Stimulated activated CD4-positive, alpha-beta T cell treated with anti-CD3 and anti-CD28 coated beads, Interleukin-4, amount 100 ng/mL, for 48 hours (primary cell): ENCODE results near the gene KIF17.
A peak's percentile ranks its signal among the peaks of the same experiment; 100 is the strongest.

Experiments
- DNase-seq, 2 donors: peaks; one replicate each; pipeline ENCODE4 v3.0.0-alpha.2; 2020; ENCODE audit warnings: low read depth in 2 of 2

KIF17 gene

GRCh38 chr1:20710469-20711284, 7.1 kb downstream of the KIF17 start:
- DNase-seq: no peak

DNA sequence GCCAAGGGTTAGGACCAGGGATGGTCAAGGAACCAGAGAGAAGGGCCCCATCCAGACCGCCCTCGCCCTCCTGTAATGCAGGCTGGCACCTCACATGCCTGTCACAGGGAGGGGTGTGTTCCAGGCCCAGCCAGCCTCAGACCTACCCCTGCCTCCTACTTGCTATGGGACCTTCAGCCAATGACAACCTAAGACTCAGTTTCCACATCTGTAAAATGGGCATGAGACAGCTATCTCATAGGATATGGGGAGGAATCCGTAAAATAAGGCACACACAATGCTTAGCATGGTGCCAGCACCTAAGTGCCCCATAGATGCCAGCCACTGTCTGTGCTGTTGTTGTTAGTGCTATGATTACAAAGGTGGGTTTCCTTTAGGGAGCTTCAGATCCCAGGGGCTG, 7.9 kb downstream of the KIF17 start:
- DNase-seq: no peak

GRCh38 chr1:20708891-20709290, 8.9 kb downstream of the KIF17 start:
- no peak for DNase-seq

DNA sequence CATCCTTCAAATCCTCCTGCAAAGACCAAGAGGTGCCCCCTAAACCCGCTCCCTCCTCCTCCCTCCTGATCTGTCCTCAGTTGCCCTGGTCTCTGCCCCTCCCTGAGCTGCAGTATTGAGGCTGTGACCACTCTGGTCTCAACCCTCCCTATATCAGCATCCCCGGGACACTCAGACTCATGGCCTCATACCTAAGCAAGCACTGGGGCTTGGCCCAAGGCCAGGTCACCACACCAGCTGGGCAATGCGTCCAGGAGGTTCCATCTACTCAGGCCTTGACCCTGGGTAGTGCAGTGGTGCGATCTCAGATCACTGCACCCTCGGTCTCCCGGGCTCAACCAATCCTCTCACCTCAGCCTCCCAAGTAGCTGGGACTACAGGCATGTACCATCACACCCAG, 9.8 kb downstream of the KIF17 start:
- DNase-seq: no peak

DNA sequence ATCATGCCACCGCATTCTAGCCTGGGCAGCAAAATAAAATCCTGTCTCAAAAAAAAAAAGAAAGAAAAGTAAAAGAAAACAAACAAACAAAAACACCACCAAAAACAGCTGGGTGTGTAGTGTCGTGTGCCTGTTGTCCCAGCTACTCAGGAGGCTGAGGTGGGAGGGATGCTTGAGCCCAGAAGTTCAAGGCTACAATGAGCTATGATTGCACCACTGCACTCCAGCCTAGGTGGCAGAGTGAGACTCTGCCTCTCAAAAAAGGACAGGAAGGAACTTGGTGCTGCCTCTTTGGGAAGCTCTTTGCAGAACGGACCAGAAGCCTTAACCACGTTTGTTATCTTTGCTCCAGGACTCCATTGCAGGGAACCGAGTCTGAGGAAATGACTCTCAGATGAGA, 11.0 kb downstream of the KIF17 start:
- no peak for DNase-seq

DNA sequence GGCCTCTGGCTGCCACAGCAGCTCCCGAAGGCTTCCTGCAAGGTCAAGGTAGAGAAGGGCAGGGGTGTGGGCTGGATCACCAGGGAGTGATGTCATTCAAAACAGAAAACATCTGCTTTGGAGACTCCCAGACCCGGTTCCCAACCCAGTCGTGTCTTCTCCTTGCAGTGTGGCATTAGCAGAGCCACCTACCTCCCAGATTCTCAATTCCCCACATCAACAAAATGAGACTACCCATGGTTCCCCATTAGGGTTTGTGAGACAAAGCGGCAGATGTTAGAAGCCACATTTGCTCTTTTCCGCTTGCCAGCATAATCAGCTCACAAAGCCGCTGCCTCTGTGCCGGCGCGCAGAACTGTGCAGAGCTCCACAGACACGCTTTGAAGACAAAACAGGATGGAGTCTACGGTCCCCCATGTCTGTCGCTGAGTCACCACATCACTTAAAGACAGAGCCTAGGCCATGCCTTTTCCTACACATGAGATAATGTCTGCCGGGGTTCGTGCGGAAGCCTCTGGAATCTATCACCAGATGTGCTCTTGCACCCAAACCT, 12.5 kb downstream of the KIF17 start:
- no peak for DNase-seq

GRCh38 chr1:20704390-20705202, 13.2 kb downstream of the KIF17 start:
- no peak for DNase-seq

DNA sequence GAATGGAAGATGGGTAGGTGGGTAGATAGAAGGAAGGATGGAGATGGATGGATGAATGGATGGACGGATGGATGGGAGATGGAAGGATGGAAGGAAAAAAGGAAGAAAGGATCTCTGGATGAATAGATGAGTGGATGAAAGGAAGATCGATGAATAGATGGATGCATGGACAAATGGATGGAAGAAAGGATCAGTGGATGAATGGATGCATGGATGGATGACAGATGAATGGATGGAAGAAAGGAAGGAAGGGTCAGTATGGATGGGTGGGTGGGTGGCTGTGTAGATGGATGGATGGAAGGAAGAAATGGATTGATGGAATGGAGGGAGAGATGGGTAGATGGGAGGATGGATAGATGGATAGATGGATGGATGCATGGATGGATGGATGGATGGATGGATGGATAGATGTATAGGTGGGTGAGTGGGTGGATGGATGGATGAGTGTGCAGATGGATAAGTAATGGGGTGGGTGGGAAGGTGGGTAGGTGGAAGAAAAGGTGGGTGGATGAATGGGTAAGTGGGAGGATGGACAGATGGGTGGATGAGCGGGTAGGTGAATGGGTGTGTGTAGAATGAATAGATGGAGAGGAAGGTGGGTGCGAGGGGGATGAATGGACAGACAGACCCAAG, 14.6 kb downstream of the KIF17 start:
- DNase-seq: no peak

- no peak for DNase-seq
These were observed 15.4 kb downstream of the KIF17 start for GRCh38 chr1:20702416-20702815.

- DNase-seq: no peak
These were observed 16.0 kb downstream of the KIF17 start for GRCh38 chr1:20701847-20702246.

DNA sequence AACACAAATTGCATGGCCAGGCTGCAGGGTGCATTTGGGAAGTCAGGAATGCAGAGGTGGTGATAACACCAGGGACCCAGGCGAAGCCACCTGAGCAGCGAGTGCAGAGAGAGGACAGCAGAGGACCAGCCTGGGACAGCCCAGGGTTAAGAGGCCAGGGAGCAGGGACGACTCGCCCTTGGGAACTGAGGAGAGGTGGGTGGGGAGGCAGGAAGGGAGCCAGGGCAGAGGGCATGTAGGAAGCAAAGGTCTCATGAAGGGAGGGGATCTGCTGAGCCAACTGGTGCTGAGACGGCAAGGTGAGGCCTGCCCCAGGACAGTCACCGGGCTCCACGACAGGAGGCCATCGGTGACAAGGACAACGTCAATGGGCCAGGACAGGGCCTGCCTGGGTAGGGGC, 16.4 kb downstream of the KIF17 start:
- no peak for DNase-seq

GRCh38 chr1:20700636-20701215, 17.1 kb downstream of the KIF17 start:
- no peak for DNase-seq

GRCh38 chr1:20699558-20699957, 18.2 kb downstream of the KIF17 start:
- DNase-seq: no peak

DNA sequence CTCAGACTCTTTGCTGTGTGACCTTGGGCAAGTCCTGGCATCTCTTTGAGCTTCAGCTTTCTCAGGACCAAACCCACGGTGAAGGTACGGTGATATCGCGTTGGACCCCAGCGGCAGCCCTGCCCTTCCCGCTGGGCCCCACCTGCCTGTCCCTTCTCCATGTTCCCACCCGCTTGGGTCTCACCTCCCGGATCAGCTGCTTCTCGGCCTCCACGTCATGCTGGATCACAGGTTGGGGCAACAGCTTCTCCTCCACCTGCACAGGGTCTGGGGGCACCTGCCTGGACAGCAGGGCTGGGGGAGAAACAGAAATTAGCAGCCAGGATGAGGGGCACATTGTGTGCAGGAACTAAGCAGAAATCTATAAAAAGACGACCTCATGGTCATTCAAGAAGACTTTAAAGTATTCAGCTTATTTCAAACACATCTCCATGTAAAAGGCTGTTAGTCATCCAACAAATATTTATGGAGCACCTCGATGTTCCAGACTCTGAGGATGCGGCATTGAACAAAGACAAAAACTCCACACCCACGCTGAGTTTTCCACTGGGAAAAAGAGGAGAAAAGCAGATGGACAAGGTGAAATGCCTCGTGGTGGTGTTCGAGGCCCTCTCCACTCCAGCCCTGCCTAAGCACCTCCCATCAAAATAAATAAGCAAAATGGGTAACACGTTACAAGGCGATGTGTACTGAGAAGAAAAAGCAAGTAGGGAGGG, 19.5 kb downstream of the KIF17 start:
- no peak for DNase-seq

- DNase-seq: no peak
These were observed 20.2 kb downstream of the KIF17 start for GRCh38 chr1:20697563-20697962.

- peak; percentile 67 to 70 for DNase-seq
These were observed 21.1 kb downstream of the KIF17 start for GRCh38 chr1:20696397-20697333.

- DNase-seq: no peak
These were observed 22.3 kb downstream of the KIF17 start for GRCh38 chr1:20695515-20695914.

GRCh38 chr1:20693623-20694022, 24.2 kb downstream of the KIF17 start:
- DNase-seq: no peak

- DNase-seq: no peak
These were observed 25.9 kb downstream of the KIF17 start for GRCh38 chr1:20691872-20692271.

DNA sequence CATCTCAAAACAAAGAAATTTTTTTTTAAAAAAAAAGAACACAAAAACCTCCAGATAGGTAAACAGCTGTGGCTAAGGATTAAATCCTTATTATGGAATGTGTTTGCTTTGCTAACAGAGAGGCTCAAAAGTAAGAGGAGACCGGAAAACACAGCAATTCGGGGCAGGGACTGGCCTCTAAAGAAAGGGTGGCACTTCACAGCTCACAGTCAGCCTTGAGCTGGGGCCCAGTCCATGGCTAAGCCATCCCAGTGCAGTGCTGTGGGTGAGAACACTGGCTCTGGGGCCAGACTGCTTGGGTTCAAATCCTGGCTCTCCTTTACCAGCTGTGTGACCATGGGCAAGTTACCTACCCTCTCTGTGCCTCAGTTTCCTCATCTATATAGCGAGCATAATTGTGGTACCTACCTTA, 28.2 kb downstream of the KIF17 start:
- no peak for DNase-seq
